UCSD-AML1 (cell line): ENCODE results near the gene ZNF205.
"Not testable (repeated sequence)": the region's sequence is repeated elsewhere in the genome, so short reads cannot be mapped to it uniquely, and the experiment has no call there.

ENCODE experiments used
- DNase-seq: peaks from one replicate; lab custom pipeline; 2025; ENCODE audit not compliant: unreplicated experiment; lab: John Stamatoyannopoulos, UW

Gene ZNF205

DNA sequence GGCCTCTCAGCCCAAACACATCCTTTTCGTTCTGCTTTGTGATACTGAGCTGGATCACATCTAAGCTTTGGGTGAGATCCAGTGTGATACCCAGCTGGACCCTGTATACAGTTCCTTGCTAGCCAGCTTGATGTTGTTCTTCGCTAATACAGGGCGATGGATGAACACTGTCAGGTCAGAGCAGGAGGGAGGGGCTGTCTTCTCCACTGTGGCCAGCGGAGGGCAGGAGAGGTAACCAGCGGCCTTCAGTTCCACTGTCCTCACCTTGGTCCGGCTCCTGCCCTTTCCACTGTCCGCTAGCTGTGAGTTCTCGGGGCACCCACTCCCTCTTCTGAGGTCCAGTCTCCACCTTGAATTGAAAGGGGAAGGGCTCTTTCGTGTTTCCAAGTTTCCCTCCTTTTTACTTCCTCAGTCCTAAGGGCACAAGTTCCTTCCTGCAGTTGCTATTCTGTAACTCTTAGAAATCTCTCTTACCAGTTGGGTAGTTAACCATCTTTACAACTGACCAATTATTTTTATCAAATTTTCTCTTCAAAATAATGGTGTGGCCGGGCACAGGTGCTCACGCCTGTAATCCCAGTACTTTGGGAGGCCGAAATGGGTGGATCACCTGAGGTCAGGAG is 19.5 kb downstream of the ZNF205 start:
- DNase-seq, result peak; percentile 50

DNA sequence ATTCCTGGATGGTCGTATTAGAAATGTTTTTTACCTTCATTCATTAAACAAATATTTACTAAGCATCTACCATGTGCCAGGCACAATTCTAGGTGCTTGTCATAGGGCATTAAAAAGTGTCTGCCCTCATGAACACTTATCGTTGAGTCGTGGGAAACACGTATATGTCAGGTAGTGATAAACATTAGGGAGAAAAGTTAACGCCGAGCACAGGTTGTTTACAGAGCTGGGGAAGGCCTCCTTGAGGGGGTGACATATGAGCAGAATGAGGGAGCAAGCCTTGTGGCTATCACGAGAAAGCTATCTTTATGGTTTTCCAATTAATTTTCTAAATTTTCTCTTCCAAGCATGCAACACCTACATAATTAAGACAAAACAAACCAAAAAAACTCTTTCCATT is 21.5 kb downstream of the ZNF205 start:
- DNase-seq, result no peak

DNA sequence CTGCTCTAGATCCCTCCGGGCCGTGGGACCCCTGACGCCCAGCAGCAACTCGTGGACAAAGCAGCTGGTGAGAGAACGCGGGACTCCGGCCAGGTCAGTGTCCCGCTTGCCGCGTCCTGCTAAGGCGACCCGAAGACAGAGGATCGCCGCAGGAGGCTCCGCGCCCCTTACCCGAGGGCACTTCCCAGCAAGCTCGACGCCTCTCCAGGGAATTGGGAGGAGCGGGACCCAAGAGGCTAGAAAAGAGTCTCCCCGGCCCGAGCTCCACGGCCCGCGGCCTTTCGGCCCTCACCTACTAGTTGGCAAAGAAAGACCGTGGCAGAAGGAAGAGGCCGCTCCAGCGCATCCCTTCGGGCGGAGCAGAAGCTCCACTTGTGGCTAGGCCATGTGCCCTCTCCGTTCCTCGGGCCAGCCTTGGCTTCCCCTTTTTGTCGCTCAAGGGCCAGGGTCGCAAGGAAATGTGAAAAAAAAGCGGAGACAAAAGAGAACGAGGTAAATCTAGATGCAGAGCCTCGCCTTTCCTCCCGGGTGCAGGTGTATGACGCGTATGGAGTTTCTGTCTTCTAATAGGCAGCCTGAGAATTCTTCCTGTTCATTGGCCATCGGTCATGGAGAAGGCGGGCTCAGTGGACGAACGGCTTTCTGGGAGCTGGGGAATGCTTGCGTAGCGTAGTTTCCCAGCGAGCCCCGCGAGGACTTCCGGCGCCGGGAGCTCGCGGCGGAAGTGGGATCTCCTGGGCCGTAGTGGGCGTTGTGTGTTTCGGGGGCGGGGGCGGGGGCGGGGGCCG is 22.1 kb downstream of the ZNF205 start, which contains the start of gene ZNF213:
Gene ZNF213 (plus strand): TSS at position 692 of the 788 bp plus-strand sequence. CDS start 2,252 bp downstream, outside the sequence.
- peak; percentile 95 for DNase-seq

DNA sequence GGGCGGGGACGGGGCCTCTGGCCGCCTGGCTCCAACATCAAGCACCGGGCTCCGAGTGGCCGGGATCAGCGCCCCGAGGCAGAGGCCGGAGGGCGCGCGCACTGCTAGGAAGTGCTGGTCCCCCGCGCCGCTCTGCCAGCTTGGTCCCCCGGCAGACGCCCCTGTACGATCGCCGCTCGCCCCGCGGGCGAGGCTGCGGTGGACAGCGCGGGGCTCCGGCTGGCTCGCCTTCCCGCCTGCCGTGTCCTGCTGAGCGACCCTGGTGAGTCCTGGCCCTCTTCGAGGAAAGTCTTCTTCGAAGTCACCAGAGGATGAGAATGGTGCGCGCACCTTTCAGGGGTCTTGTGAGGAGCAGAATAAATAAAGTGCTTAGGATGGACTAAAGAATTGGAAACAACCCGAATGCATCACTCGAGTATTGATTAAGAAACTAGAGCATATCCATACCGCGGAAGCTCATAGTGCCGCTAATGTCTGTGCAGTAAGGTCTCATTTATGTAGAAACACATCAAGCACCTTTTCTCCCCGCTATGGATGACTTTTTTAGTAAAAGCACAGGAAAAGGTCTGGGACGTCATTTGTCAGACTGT is 22.8 kb downstream of the ZNF205 start:
- no peak for DNase-seq

DNA sequence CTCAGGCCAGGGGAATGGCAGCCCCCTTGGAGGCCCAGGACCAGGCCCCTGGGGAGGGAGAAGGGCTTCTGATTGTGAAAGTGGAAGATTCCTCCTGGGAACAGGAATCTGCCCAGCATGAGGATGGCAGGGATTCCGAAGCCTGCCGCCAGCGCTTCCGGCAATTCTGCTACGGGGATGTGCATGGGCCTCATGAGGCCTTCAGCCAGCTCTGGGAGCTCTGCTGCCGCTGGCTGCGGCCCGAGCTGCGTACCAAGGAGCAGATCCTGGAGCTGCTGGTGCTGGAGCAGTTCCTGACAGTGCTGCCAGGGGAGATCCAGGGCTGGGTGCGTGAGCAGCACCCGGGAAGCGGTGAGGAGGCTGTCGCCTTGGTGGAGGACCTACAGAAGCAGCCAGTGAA is 24.9 kb downstream of the ZNF205 start:
- DNase-seq, result no peak

DNA sequence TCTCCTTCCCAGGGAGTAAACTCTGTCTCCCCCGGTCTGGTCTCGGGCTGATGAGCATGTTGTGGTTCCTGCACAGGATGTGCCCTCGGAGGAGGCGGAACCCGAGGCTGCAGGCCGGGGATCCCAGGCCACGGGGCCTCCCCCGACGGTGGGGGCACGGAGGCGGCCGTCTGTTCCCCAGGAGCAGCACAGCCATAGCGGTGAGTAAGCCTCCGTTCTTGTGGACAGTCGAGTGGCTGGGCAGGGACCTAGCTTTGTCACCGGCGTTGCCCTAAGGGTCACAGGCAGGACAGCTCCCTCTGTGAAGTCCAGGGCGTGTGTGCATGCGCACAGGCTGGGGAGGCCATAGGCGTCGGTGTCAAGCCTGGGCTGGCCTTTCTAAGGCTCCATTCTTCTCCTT is 26.0 kb downstream of the ZNF205 start:
- peak; percentile 50 for DNase-seq

DNA sequence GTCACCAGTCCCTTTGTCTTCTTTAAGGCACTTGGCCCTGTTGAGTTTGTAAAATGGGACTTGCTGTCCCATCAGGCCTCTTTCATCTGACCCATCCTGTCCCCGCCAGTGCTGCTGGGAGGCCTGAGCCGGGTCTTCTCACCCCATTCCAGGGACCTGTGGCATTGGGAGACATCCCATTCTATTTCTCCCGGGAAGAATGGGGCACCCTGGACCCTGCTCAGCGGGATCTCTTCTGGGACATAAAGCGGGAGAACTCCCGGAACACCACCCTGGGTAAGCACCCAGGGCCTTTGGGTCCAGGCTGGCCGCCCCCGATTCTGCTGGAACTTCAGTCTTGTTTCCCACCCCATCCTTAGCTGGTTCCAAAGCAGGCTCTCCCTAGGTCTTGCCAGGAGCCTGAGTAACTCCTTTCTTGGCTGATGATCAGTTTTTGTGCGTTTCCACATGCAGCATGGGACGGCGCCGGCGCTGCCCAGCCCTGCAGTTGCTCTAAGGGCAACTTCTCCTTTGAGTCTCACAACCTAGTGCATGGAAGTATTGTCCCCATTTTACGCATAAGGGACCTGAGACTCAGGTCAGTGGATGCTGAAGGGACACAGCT is 26.5 kb downstream of the ZNF205 start:
- DNase-seq, result no peak

DNA sequence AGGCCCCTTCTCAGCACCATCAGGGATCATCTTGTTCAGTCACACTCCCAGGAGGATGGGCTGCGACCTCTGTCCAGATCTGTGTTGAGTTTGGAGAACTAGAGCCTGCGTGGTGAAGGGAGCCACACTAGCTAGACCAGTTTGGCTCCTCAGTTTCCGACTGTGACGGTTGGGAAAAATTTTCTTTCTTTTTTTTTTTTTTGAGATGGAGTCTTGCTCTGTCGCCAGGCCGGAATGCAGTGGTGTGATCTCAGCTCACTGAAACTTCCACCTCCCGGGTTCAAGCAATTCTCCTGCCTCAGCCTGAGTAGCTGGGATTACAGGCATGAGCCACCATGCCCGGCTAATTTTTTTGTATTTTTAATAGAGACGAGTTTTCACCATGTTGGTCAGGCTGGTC is 27.2 kb downstream of the ZNF205 start:
- not testable (repeated sequence) for DNase-seq

DNA sequence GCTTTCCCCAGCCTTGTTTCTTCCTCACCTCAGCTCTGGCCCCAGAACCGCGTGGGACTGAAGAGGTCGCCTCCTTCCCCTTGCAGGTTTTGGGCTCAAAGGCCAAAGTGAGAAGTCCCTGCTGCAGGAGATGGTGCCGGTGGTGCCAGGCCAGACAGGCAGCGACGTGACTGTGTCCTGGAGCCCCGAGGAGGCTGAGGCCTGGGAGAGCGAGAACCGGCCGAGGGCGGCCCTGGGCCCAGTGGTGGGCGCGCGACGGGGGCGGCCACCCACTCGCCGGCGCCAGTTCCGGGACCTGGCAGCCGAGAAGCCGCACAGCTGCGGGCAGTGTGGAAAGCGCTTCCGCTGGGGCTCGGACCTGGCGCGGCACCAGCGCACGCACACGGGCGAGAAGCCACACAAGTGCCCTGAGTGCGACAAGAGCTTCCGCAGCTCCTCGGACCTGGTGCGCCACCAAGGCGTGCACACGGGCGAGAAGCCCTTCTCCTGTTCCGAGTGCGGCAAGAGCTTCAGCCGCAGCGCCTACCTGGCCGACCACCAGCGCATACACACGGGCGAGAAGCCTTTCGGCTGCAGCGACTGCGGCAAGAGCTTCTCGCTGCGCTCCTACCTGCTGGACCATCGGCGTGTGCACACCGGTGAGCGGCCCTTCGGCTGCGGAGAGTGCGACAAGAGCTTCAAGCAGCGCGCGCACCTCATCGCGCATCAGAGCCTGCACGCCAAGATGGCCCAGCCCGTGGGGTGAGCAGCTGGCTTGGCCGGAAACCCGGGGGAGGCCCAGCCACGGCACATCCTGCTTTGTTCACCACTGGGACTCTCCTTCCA is 28.4 kb downstream of the ZNF205 start:
- no peak for DNase-seq

DNA sequence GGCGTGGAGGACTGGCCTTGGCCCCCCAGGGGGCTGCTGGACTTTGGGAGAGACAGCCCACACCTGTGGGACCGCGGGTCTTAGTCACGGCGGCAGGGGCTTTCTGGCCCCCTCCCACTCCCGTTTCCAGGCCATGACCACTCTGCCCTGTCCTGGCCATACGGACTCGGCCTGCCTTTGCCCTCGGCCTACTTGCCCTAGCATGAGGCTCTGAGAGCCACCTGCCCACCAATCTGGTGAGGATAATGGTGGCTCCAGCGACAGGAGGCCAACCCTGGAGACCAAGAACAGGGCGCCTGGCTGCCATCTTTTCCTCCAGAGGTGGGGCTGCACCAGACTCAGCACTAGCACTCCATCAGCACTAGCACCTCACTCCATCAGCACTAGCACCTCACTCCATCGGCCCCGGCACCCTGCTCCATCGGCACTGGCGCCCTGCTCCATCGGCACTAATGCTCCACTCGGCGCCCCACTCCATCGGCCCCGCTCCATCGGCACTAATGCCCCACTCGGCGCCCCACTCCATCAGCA is 29.5 kb downstream of the ZNF205 start:
- DNase-seq, result no peak

DNA sequence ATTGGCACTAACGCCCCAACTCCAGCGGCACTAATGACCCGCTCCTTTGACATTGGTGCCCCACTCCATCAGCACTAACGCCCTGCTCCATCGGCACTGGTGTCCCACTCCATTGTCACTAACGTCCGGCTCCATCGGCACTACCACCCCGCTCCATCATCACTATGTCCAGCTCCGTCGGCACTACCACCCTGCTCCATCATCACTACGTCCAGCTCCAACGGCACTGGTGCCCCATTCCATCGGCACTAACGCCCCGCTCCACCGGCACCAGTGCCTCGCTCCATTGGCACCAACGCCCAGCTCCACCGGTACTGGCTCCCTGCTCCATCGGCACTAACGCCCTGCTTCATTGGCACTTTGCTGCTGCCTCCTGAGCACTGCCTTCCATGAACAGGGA is 29.9 kb downstream of the ZNF205 start:
- no peak for DNase-seq

DNA sequence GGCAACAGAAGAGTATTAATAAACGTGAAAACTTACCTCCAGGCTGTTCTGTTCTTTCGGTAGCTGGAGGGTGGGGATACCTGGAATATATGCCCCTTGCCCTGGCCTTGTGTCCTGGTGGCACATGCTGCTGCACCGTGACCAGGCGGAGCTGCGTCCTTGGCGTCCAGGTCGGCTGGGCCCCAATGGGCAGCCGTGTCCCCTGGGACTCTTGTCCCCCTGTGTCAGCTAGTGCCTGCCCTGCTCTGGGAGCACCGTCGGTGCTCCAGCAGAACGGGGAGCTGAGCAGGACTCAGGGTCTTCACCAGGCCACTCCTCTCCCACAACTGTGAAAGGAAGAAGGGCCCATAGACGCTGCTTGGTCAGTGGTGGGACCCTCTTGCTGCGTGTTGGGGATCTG is 30.4 kb downstream of the ZNF205 start:
- no peak for DNase-seq

DNA sequence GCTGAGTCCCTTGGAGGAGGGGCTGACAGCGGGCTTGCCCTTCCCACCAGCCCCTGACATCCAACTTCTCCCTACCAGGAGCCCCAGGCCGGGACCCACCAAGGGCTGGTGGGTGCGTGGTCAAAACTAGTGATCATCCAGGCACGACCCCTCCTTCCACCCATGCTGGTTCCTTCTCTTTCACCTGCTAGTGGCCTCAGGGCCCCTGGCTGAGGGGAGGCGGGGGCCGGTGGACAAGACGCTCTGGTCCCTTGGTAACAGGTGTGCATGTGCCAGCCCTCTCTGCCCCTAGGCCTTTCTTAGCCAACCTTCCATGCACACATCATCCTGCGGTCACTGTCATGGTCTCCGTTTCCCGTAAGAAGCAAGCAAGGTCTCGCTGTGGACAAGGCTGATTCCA is 30.8 kb downstream of the ZNF205 start:
- no peak for DNase-seq

DNA sequence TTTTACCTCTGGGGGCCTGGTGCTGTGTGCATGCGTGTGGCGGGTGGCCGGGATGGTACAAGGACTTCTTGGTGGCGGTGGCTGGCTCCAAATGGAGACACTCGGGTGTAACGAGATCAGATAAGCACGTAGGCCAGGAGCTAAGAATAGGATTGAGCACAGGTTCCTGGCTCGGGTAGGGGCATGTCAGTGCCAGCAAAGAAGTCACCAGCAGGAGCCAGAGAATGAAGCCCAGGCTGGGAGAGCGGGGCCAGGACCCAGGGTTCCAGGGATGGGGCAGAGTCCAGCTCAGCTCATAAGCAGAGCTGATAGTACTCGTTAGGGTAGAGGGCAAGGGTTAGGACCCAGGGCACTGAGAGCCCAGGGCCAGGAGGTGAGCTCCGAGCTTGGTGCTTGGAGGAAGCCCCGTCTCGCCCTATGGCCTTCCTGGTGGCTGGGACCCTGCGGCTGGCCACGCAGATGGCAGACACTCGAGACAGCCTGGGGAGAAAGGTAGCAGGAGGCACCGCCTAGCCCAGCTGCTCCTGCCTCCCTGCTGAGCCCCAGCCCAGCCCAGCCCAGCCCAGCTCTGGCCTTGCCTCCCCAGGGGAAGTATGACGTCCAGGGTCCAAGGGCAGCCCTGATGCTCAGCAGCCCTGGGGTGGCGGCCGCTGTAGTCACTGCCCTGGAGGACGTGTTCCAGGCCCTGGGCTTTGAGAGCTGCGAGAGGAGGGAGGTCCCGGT is 31.4 kb downstream of the ZNF205 start:
- no peak for DNase-seq

DNA sequence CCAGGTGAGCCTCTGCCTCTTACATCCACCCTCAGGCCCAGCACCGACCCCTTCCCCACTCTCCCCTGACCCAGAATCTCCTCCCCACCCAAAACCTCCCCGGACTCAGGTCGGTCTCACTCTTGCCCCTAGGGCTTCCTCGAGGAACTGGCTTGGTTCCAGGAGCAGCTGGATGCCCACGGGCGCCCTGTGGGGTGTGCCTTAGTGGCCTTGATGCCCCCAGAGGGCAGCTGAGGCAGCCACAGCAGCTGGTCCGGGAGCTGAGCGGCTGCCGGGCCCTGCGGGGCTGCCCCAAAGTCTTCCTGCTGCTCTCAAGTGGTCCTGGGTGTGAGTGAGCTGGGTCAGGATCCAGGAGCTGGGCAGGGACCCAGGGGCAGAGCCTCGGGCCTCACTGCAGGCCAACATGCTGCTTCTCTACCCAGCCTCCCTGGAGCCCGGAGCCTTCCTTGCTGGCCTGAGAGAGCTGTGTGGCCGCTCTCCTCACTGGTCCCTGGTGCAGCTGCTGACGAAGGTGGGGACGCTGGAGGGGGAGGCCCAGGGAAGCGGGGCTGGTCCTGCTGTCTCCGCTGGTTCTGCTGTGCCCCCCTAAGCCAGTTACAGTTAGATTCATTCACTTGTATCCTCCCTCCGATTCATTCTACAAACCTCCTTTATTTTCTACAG is 32.1 kb downstream of the ZNF205 start:
- no peak for DNase-seq

DNA sequence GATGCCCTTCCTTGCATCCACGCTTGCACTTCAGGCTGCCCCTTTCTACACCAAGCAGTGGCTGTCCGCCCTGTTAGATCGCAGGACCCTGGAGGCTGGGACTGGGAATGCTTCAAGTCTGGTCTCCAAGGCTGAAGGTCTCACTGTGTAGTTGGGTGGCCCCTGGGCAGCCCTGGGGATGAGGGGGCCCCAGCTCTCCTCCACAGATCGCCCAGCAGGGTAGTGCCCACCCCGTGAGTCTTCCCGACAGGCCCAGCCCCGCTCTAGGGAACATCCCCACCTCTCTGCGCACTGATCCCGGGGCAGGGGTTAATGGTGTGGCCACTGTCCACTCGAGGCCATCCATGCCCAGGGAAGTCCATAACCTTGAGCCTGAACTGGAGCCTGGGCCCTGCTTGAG is 32.8 kb downstream of the ZNF205 start:
- DNase-seq, result no peak

DNA sequence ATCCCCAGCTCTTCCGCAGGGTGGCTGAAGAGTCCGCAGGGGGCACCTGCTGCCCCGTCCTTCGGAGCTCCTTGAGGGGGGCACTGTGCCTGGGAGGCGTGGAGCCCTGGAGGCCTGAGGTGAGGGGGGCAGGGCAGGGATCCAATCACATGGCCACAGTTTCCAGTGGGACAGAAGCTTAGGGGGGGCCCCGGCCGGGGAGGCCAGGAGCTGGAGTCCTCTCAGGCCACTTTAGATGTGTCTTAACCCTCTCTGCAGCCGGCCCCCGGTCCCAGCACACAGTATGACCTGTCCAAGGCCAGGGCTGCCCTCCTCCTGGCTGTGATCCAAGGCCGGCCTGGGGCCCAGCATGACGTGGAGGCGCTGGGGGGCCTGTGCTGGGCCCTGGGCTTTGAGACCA is 33.3 kb downstream of the ZNF205 start:
- no peak for DNase-seq

DNA sequence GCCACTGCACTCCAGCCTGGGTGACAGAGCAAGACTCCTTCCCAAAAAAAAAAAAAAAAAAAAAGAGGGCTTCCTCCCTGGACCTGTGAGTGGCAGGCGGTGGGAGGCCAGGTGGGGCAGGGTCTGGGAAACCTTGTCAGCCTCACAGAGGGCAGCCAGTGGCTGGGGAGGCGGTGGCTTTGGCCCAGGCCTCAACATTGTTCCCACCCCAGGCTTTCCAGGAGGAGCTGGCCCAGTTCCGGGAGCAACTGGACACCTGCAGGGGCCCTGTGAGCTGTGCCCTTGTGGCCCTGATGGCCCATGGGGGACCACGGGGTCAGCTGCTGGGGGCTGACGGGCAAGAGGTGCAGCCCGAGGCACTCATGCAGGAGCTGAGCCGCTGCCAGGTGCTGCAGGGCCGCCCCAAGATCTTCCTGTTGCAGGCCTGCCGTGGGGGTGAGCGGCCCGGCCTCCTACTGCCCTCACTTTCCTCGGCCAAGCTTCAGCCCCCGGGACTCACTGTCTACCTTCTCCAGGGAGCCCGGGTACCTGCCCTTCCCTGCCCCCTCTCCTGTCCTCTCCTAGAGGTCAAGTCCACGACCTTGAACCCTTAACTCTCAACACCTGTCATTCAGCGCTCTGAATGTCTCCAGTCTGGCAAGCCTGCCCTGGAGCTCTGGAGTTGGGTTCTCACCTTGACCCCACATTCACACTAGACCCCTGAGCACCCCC is 34.8 kb downstream of the ZNF205 start:
- no peak for DNase-seq

DNA sequence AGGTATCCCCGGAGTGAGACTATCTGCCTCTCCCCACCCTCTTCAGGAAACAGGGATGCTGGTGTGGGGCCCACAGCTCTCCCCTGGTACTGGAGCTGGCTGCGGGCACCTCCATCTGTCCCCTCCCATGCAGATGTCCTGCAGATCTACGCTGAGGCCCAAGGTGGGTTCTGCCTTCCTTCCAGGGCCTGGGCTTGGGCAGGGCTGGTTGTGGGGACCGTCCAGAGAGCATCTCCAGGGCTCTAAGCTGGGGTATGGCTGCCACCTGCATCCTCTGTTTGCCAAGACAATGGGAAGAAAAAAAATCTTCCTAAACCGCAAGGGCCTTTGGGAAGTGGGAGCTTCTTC is 35.3 kb downstream of the ZNF205 start:
- DNase-seq, result no peak
